GM12878 (cell line): ENCODE measurements around the gene GRAMD1B.

ENCODE experiments used
- GABPA ChIP-seq: IDR thresholded peaks from 2 replicates; pipeline ENCODE4 v1.6.1; 2014; ENCODE audit warnings: antibody characterized with exemption, low read depth, mild to moderate bottlenecking, inconsistent platforms
- SIN3A ChIP-seq: IDR thresholded peaks from 2 replicates; pipeline ENCODE4 v1.6.1; 2012; ENCODE audit warnings: low read depth, low read length, improper control_type of control experiment
- ZSCAN29 ChIP-seq: fragments of 450-650 bp; IDR thresholded peaks from 2 replicates; pipeline ENCODE4 v1.6.1; 2017; ENCODE audit warnings: mild to moderate bottlenecking, moderate library complexity
- TF ChIP-seq, protein P1 (sequence below): IDR thresholded peaks from 2 replicates; pipeline ENCODE4 v1.6.1; 2012; ENCODE audit warnings: mild to moderate bottlenecking, low read depth, low read length
- TF ChIP-seq, protein P2 (sequence below): IDR thresholded peaks from 2 replicates; pipeline ENCODE4 v1.6.1; 2012; ENCODE audit warnings: low read depth, low read length, improper control_type of control experiment

DNA sequence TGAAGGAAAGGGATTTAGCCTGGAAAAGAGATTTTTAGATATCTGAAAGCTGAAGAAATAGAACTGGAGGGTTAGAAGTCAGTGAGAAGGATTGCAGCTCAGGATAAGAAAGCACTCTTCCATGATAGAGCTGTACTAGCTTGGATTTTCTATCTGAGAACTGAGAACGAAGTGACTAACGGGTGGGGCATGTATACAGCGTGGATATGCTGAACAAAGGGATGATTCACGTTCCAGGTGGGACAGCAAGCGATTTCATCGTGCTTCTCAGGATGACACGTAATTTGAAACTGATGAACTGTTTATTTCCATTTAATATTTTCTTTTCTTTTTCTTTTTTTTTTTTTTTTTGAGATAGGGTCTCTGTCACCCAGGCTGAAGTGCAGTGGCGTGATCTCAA is 53.0 kb downstream of the GRAMD1B start:
- TF ChIP-seq GABPA (no peak), SIN3A (no peak), ZSCAN29 (no peak)
- TF ChIP-seq, protein P1, sequence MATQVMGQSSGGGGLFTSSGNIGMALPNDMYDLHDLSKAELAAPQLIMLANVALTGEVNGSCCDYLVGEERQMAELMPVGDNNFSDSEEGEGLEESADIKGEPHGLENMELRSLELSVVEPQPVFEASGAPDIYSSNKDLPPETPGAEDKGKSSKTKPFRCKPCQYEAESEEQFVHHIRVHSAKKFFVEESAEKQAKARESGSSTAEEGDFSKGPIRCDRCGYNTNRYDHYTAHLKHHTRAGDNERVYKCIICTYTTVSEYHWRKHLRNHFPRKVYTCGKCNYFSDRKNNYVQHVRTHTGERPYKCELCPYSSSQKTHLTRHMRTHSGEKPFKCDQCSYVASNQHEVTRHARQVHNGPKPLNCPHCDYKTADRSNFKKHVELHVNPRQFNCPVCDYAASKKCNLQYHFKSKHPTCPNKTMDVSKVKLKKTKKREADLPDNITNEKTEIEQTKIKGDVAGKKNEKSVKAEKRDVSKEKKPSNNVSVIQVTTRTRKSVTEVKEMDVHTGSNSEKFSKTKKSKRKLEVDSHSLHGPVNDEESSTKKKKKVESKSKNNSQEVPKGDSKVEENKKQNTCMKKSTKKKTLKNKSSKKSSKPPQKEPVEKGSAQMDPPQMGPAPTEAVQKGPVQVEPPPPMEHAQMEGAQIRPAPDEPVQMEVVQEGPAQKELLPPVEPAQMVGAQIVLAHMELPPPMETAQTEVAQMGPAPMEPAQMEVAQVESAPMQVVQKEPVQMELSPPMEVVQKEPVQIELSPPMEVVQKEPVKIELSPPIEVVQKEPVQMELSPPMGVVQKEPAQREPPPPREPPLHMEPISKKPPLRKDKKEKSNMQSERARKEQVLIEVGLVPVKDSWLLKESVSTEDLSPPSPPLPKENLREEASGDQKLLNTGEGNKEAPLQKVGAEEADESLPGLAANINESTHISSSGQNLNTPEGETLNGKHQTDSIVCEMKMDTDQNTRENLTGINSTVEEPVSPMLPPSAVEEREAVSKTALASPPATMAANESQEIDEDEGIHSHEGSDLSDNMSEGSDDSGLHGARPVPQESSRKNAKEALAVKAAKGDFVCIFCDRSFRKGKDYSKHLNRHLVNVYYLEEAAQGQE = no peak
- TF ChIP-seq, protein P2, sequence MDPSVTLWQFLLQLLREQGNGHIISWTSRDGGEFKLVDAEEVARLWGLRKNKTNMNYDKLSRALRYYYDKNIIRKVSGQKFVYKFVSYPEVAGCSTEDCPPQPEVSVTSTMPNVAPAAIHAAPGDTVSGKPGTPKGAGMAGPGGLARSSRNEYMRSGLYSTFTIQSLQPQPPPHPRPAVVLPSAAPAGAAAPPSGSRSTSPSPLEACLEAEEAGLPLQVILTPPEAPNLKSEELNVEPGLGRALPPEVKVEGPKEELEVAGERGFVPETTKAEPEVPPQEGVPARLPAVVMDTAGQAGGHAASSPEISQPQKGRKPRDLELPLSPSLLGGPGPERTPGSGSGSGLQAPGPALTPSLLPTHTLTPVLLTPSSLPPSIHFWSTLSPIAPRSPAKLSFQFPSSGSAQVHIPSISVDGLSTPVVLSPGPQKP = no peak
